HEK293T (cell line): ENCODE data around the gene CYB5D1.

ENCODE experiments used
- ARNT ChIP-seq: fragments of 450-650 bp; IDR thresholded peaks from 2 replicates; pipeline ENCODE4 v1.6.1; 2017; ENCODE audit warnings: mild to moderate bottlenecking
- ELF4 ChIP-seq: fragments of 450-650 bp; IDR thresholded peaks from 2 replicates; pipeline ENCODE4 v1.6.1; 2017; ENCODE audit warnings: antibody characterized with exemption
- NFRKB ChIP-seq: fragments of 450-650 bp; IDR thresholded peaks from 2 replicates; pipeline ENCODE4 v1.6.1; 2016; ENCODE audit warnings: mild to moderate bottlenecking, moderate library complexity
- SP1 ChIP-seq: fragments of 450-650 bp; IDR thresholded peaks from 2 replicates; pipeline ENCODE4 v1.6.1; 2017
- SUZ12 ChIP-seq: fragments of 450-650 bp; IDR thresholded peaks from 2 replicates; pipeline ENCODE4 v1.6.1; 2016; ENCODE audit warnings: mild to moderate bottlenecking
- TARDBP ChIP-seq: fragments of 450-650 bp; IDR thresholded peaks from 2 replicates; pipeline ENCODE4 v1.6.1; 2016

DNA sequence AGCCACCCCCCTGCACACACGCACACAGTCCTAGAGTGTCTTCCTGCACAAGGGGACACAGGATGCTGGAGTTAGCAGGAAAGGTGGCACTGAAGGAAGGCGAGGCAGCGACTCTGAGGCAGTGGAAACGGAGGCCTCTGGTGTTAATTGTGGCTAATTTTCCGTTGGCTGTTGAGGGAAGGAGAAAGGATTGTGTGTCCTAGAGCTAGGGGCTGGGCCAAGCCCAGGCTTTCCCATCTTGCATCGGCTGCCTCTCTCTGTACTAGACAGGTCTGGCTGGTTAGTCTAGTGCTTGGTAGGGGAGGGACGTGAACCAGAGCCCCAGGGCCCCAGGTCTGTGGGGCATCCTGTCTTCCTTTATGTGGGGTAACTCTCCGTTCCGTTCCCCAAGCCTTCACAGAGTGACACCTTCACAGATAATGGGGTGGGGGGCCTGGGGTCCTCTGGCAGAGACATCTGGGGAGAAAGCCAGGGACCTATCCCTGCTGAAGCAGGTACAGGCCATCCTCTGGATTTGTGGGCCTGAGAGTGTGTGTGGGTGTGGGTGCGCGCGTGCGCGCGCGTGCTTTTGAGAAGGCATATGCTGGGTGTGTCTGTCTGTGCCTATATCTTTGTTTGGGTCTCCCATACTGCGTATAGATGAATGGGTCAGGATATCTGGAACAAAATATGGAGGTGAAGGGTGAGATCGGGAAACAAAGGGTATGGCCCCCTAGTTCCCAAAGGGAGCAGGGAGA, 30.5 kb downstream of the CYB5D1 start, which contains the start of gene CHD3:
- TF ChIP-seq SP1: no peak
- no peak for TF ChIP-seq ARNT
- TF ChIP-seq TARDBP: no peak
- no peak for TF ChIP-seq ELF4
- no peak for TF ChIP-seq NFRKB
- TF ChIP-seq SUZ12: no peak
